ENCODE results near the gene EIF4EBP2. TPM values are rescaled to one million over a fixed set of nuclear protein-coding genes. Genes with fewer than 3 reads are reported as not detected.

Gene EIF4EBP2
- total RNA-seq, 1 donor from 2014 or later = 71.4 TPM

DNA sequence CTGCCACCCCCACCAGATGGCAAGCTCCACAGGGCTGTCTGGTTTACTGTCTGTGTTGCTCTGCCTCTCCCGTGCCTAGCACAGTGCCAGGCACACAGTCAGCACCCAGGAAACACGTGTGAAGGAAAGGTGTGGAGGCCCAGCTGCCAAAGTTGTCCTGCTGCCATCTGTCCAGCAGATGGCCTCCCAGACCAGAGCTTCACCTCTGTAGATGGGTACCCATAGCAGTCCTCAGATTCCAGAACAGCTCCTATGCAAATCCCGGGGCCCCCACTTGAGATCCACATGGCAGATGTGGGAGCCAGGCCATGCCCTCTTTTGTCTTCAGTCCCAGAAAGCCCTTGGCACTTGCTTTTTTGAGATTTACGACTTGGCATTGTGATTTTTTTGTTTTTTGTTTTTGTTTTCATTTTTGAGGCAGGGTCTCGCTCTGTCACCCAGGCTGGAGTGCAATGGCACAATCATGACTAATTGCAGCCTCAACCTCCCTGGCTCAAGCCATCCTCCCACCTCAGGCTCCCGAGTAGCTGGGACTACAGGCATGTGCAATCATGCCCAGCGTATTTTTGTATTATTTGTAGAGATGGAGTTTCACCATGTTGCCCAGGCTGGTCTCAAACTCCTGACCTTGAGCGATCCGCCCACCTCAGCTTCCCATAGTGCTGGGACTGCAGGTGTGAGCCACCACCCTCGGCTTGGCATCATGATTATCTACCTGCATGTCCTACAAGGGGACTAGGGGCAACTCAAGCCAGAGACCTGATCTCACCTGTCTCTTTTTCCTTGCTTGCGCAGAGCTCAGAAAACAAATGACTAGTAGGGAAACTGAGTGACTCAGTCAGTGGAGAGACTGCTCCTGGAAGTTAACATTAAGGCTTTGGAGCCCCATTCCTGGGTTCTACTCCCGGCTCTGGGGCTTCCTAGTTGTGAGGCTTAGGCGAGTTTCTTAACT, 57.7 kb downstream of the EIF4EBP2 start:
- DNase-seq (ENCODE audit: low spot score in 2 of 2, unreplicated experiment in 2 of 2) = no peak
- Mint-ChIP-seq H3K4me1 (peaks cover 7% of the 10 kb centered on the region), H3K4me3 (no peak overlapping the region), H3K27me3 (ENCODE audit: low read depth) (peaks cover 42% of the 10 kb centered on the region), H3K9me3 (no peaks in the 10 kb centered on the region), H3K36me3 (no peaks in the 10 kb centered on the region), H3K27ac (no peak overlapping the region)
- TF ChIP-seq CTCF (IDR thresholded peaks at IDR 0.05; ENCODE audit: unreplicated experiment) = peak; percentile 58

DNA sequence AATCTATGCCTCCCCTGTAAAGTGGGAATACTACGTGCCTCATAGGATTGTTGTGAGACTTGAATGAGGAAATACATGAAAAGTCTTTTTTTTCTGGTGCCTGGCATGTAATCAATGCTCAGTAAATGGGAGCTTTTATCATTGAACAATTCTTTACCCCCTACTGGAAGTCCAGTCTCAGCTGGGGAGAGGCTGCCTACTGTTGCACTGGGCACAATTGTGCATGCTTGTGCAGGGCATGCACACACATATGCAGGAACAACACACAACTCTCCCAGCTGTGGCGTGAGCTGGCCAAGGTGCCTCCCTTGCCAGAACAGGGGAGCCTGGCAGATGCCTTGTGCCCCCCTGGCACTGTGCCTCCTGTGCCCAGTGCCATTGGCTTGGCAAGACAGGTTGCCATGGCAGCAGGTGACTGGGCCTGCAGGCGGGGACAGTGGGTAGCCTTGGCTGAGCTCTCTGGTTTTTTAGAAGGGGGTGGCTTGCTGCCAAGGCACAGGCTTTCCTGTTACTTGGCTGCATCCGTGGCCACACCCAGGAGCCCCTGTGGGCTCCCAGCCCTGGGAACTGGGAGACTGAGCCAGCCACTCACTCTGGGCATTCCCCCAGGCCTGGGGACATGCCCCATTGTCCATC, 58.5 kb downstream of the EIF4EBP2 start:
- Mint-ChIP-seq H3K27me3 (ENCODE audit: low read depth) (peaks cover 37% of the 10 kb centered on the region), H3K27ac (no peak overlapping the region), H3K4me1 (peaks cover 7% of the 10 kb centered on the region), H3K36me3 (no peaks in the 10 kb centered on the region), H3K9me3 (no peaks in the 10 kb centered on the region), H3K4me3 (no peak overlapping the region)
- TF ChIP-seq CTCF (IDR thresholded peaks at IDR 0.05; ENCODE audit: unreplicated experiment) = no peak
- DNase-seq (ENCODE audit: low spot score in 2 of 2, unreplicated experiment in 2 of 2) = no peak

DNA sequence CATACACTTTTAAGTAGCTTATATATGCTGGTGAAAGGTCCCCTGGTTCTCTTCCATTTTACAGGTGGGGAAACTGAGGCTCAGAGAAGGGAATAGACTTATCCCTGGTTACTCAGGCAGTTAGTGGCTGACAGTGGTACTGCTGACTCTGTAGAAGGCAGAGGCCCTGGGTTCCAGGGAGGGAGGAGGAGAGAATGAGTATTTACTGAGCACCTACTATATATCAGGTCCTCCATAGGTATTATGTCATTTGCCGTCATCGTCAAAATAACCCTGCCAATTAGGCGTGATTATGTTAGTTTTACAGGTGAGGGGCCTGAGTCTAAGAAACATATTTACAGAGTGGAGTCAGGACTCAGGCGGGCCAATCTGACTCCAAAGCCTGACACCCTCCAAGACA, 61.3 kb downstream of the EIF4EBP2 start:
- no peak for TF ChIP-seq CTCF (IDR thresholded peaks at IDR 0.05; ENCODE audit: unreplicated experiment)

DNA sequence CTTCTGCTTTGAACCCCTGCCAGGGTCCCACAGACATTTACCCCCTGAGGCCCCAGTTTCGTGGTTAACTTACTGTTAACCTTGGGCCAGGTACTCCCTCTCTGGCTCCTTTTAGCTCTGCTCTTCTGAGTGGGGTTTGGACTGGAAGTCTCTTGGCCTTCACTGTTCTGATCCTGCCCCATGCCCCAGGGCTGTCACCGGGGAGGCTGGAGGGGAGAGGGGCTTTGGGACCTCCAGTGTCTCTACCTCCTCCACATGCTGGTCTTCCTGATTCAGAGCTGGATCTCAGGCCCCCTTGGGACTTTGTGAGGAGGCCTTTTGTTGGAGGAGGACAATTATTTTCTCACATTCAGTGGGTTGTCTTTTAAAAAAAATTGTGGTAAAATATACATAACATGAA, 61.9 kb downstream of the EIF4EBP2 start:
- Mint-ChIP-seq H3K4me3 (no peak overlapping the region), H3K27me3 (ENCODE audit: low read depth) (peaks cover 10% of the 10 kb centered on the region), H3K27ac (no peak overlapping the region), H3K4me1 (no peaks in the 10 kb centered on the region), H3K9me3 (no peaks in the 10 kb centered on the region), H3K36me3 (no peaks in the 10 kb centered on the region)
- no peak for DNase-seq (ENCODE audit: low spot score in 2 of 2, unreplicated experiment in 2 of 2)
- TF ChIP-seq CTCF (IDR thresholded peaks at IDR 0.05; ENCODE audit: unreplicated experiment) = no peak

More for the DNA sequence above, 61.3 kb downstream of the EIF4EBP2 start:
- no peak for DNase-seq (ENCODE audit: low spot score in 2 of 2, unreplicated experiment in 2 of 2)
- Mint-ChIP-seq H3K9me3 (no peaks in the 10 kb centered on the region), H3K4me1 (no peaks in the 10 kb centered on the region), H3K27me3 (ENCODE audit: low read depth) (peaks cover 13% of the 10 kb centered on the region), H3K4me3 (no peak overlapping the region), H3K36me3 (no peaks in the 10 kb centered on the region), H3K27ac (no peak overlapping the region)

GRCh38 chr10:70466951-70467350, 63.0 kb downstream of the EIF4EBP2 start:
- TF ChIP-seq CTCF (IDR thresholded peaks at IDR 0.05; ENCODE audit: unreplicated experiment) = no peak
- Mint-ChIP-seq H3K4me3 (no peak overlapping the region), H3K9me3 (no peaks in the 10 kb centered on the region), H3K27me3 (ENCODE audit: low read depth) (peaks cover 8% of the 10 kb centered on the region), H3K27ac (no peak overlapping the region), H3K4me1 (no peaks in the 10 kb centered on the region), H3K36me3 (no peaks in the 10 kb centered on the region)
- DNase-seq (ENCODE audit: low spot score in 2 of 2, unreplicated experiment in 2 of 2) = no peak

Measured in mesothelial cell of epicardium (in vitro differentiated cells).